NCI-H1694 (cell line): ENCODE data around the gene PALLD.
"Not testable (repeated sequence)": the region's sequence is repeated elsewhere in the genome, so short reads cannot be mapped to it uniquely, and the experiment has no call there.

Experiments
- DNase-seq: peaks from one replicate; lab custom pipeline; 2025; lab: John Stamatoyannopoulos, UW

PALLD gene

GRCh38 chr4:168917138-168917779, 420.4 kb downstream of the PALLD start:
- DNase-seq = peak; percentile 15

GRCh38 chr4:168919706-168920324, 423.0 kb downstream of the PALLD start:
- no peak for DNase-seq

- DNase-seq = no peak
Observed at GRCh38 chr4:168920441-168921065, 423.7 kb downstream of the PALLD start.

- DNase-seq = peak; percentile 58
Observed at GRCh38 chr4:168923526-168924194, 426.8 kb downstream of the PALLD start.

GRCh38 chr4:168924667-168925066, 427.8 kb downstream of the PALLD start:
- DNase-seq = no peak

GRCh38 chr4:168925789-168926490, 429.1 kb downstream of the PALLD start:
- DNase-seq = no peak

- DNase-seq = no peak
Observed at GRCh38 chr4:168928346-168928745, 431.5 kb downstream of the PALLD start.

- DNase-seq = no peak
Observed at GRCh38 chr4:168928875-168929274, 432.0 kb downstream of the PALLD start.

GRCh38 chr4:168930413-168931196, 433.8 kb downstream of the PALLD start:
- DNase-seq = no peak

- no peak for DNase-seq
Observed at GRCh38 chr4:168931215-168931650, 434.4 kb downstream of the PALLD start.

GRCh38 chr4:168932138-168932537, 435.3 kb downstream of the PALLD start:
- DNase-seq = no peak

GRCh38 chr4:168933423-168933822, 436.6 kb downstream of the PALLD start:
- no peak for DNase-seq

GRCh38 chr4:168937473-168937872, 440.6 kb downstream of the PALLD start:
- DNase-seq = not testable (repeated sequence)

GRCh38 chr4:168942985-168943384, 446.1 kb downstream of the PALLD start:
- no peak for DNase-seq

- DNase-seq = no peak
Observed at GRCh38 chr4:168945291-168945690, 448.4 kb downstream of the PALLD start.

GRCh38 chr4:168952821-168953246, 456.0 kb downstream of the PALLD start:
- not testable (repeated sequence) for DNase-seq

- no peak for DNase-seq
Observed at GRCh38 chr4:168955674-168956073, 458.8 kb downstream of the PALLD start.

- no peak for DNase-seq
Observed at GRCh38 chr4:168960716-168961115, 463.9 kb downstream of the PALLD start.

GRCh38 chr4:168972596-168972995, 475.7 kb downstream of the PALLD start:
- no peak for DNase-seq
